Muscle of leg (tissue), 11 donors: ENCODE data around the gene CLCN7. TPM values are rescaled to one million over a fixed set of nuclear protein-coding genes. Genes with fewer than 3 reads are reported as not detected.

ENCODE experiments used
- DNase-seq: peaks from one replicate; pipeline ENCODE4 v3.0.0; 2013
- H3K27ac ChIP-seq: one replicate; pipeline ENCODE4 v1.5.1; 2013; ENCODE audit warnings: mild to moderate bottlenecking, low read length, control low read depth
- H3K27me3 ChIP-seq: one replicate; pipeline ENCODE4 v1.6.1; 2013; ENCODE audit warnings: low read length; ENCODE audit not compliant: control insufficient read depth, insufficient read depth
- H3K36me3 ChIP-seq: one replicate; pipeline ENCODE4 v1.6.1; 2013; ENCODE audit warnings: low read length; ENCODE audit not compliant: control insufficient read depth, insufficient read depth
- H3K4me1 ChIP-seq: one replicate; pipeline ENCODE4 v1.6.1; 2013; ENCODE audit warnings: low read length; ENCODE audit not compliant: control insufficient read depth, insufficient read depth
- H3K4me3 ChIP-seq: one replicate; pipeline ENCODE4 v1.5.1; 2013; ENCODE audit warnings: low read length, control low read depth
- H3K9me3 ChIP-seq: replicated peaks from 2 replicates; pipeline ENCODE4 v1.6.1; 2013; ENCODE audit warnings: low read depth, low read length; ENCODE audit not compliant: control insufficient read depth
- WGBS: methylation state at CpG from one replicate; pipeline ENCODE4 v1.1.5; 2013; ENCODE audit warnings: missing lambda C conversion rate; ENCODE audit not compliant: insufficient coverage; 5-methylcytosine and 5-hydroxymethylcytosine counted together
- polyA plus RNA-seq, 8 donors: library from polyadenylated mRNA; unstranded; fragments of 120-200 nt; gene quantifications; one replicate each; pipeline versions ENCODE4 v1.2.1 to v1.2.3, GENCODE V29; 2013; ENCODE audit warnings: inconsistent platforms in 1 of 8, low replicate concordance in 1 of 8; ENCODE audit not compliant: insufficient read length in 8 of 8, insufficient read depth in 1 of 8
- total RNA-seq: library from RNA; stranded (reverse); fragments of 120-200 nt; gene quantifications from one replicate; pipeline ENCODE4 v1.2.4, GENCODE V29; 2013

Gene CLCN7
- total and polyA plus RNA-seq, 9 donors: 18.8 to 43.3 (median 31.1) TPM

- WGBS: 84% methylated on average over 11 of the region's 30 CpGs
- peaks cover 26% of the 10 kb centered on the region for H3K4me1 ChIP-seq
- H3K27me3 ChIP-seq: no peaks in the 10 kb centered on the region
- no peak overlapping the region for H3K27ac ChIP-seq
- H3K36me3 ChIP-seq: peaks cover 35% of the 10 kb centered on the region
- DNase-seq: no peak
- H3K9me3 ChIP-seq: peaks cover 10% of the 10 kb centered on the region
- no peak overlapping the region for H3K4me3 ChIP-seq
These were observed 37.1 kb upstream of the CLCN7 start for GRCh38 chr16:1511662-1512569.

DNA sequence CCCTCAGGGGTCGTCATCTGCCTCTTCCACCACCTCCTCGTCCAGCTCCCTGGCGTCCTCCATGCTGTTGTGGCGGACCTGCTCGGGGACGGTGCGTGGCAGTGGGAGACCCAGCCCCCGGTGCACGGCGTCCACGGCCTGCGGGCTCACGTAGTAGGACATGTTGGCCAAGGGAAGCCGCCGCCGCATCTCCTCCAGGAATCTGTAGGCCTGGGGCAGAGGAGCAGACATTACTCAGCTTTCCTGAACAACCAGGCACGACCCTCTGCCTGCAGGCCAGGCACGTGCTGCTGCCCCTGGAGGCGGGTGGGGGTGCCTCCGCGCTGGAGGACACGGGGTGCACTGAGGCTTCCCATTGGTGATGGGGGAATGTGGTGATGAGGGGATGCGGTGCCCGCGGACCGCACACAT is 36.1 kb upstream of the CLCN7 start:
- no peak for DNase-seq
- Histone ChIP-seq H3K9me3 (peaks cover 10% of the 10 kb centered on the region), H3K4me1 (peaks cover 26% of the 10 kb centered on the region), H3K4me3 (no peak overlapping the region), H3K27ac (no peak overlapping the region), H3K27me3 (no peaks in the 10 kb centered on the region), H3K36me3 (peaks cover 44% of the 10 kb centered on the region)
- 81% methylated on average over 25 of the region's 26 CpGs for WGBS

GRCh38 chr16:1510272-1510671 is 35.4 kb upstream of the CLCN7 start:
- Histone ChIP-seq H3K4me1 (peaks cover 26% of the 10 kb centered on the region), H3K27ac (peak overlapping the region; percentile 86), H3K4me3 (no peak overlapping the region), H3K9me3 (peaks cover 10% of the 10 kb centered on the region), H3K27me3 (no peaks in the 10 kb centered on the region), H3K36me3 (peaks cover 48% of the 10 kb centered on the region)
- DNase-seq: no peak
- 76% methylated on average over 10 of the region's 10 CpGs for WGBS

DNA sequence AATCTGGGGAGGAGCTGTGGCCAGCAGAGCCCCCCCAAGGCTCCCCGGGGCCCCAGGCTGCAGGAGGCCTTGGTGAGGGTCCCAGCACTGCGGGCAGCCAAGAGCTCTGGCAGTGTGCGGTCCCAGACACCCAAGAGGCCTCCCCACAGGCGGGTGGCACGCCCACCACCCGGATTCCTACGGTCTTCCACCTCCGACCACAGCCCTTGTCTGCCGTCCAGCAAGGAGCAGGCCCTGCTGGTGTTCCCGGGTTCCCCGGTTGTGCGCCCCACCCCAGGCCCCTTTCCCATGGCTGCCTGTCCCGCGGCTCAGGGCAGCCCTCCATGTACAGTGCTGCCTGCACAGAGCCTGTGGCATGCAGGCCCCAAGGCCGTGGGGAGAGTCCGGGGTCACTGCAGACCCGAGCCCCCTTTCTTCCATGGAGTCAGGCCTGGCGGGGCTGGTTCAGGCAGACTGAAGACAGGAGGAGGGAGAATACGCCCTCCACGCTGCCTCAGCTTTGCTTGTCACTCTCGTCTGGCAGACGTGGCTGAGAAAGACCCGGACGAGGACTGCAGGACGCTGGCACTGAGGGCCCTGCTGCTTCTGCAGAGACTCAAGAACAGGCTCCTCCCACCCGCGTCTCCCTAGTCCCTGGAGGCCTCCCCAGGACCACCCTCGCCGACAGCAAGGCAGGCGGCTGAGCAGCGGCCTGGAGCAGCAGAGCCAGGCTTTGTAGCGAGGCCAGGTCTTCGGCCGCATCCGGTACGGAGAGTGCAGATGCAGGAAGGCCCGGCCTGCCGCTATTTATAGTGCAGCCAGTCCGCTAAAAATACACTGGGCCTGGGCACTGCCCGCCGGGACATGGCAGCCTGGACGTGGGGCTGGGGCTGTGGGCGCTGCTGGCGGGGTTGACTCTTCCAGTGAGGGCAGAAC is 34.7 kb upstream of the CLCN7 start:
- H3K9me3 ChIP-seq: peaks cover 4% of the 10 kb centered on the region
- H3K36me3 ChIP-seq: peaks cover 54% of the 10 kb centered on the region
- peak overlapping the region; percentile 86 for H3K27ac ChIP-seq
- no peak overlapping the region for H3K4me3 ChIP-seq
- peaks cover 26% of the 10 kb centered on the region for H3K4me1 ChIP-seq
- WGBS: 76% methylated on average over 42 of the region's 44 CpGs
- DNase-seq: peak; percentile 68
- no peaks in the 10 kb centered on the region for H3K27me3 ChIP-seq

DNA sequence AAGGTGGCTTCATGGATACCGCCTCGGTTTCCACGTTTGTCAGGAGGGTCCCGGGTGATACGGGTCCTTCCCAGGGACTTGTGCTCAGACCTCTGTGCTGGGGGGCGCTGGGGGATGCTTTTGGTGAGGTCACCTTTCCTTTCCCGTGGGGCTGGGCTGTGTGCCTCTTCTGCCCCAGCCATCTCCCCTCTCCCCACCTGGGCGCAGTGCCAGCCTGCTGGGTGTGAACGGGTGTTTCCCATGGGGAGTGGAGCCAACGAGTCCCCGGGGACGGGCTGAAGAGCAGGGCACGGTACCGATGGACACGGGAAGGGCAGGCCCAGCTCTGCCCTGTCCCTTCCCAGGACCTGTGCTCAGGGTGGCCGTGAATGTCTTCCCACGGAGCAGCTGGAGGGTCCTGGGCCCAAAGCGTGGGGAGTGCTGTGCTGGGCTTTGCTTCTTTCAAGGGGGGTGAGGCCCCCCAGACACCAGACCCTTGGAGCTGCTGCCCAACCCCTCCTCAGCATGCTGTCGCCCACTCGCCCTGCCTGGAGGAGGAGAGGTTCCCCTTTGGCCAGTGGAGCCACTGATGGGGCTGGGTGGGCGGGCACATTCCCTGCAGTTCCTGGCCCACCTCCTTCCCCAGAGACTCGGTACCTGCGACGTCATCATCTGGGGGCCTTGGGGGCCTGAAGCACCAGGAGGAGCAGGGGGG is 33.8 kb upstream of the CLCN7 start:
- H3K36me3 ChIP-seq: peaks cover 52% of the 10 kb centered on the region
- no peak overlapping the region for H3K4me3 ChIP-seq
- H3K4me1 ChIP-seq: peaks cover 26% of the 10 kb centered on the region
- no peaks in the 10 kb centered on the region for H3K9me3 ChIP-seq
- 79% methylated on average over 16 of the region's 24 CpGs for WGBS
- H3K27ac ChIP-seq: peak overlapping the region; percentile 74
- no peaks in the 10 kb centered on the region for H3K27me3 ChIP-seq
- no peak for DNase-seq

DNA sequence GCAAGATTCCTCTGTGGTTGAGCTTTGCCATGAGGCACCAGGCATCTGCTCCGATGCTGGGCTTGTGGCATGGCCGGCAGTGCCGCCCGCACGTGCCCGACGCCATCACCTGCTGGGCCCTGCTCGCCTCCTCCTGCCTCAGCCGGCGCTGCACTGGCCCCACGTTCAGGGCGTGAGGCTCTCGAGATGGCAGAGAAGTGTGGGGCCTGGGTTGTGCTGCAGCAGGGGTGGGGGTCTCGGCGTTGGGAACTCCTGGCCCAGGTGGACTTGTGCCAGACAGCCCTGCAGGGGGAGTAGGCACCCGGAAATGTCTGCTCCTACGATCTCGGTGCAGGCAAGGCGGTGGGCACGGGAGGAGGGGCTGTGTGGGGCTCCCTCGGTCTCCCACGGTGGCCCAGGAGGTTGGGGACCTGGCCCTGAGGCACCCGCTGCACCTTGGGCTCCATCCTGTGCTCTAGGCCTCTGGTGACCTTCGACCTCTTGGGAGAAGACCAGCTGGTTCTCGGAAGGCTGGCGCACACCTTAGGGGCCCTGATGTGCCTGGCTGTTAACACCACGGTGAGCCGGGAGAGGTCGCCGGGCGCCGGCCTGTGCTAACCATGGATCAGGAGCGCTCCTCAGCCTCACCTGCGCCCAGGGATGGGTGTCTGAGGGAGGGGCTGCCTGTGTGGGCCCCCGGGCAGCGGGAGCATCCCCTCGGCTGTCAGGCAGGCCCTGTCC is 31.8 kb upstream of the CLCN7 start:
- H3K36me3 ChIP-seq: peaks cover 72% of the 10 kb centered on the region
- H3K27ac ChIP-seq: no peak overlapping the region
- no peak overlapping the region for H3K4me3 ChIP-seq
- no peak for DNase-seq
- no peaks in the 10 kb centered on the region for H3K27me3 ChIP-seq
- H3K4me1 ChIP-seq: peaks cover 26% of the 10 kb centered on the region
- H3K9me3 ChIP-seq: no peaks in the 10 kb centered on the region
- 89% methylated on average over 32 of the region's 37 CpGs for WGBS

DNA sequence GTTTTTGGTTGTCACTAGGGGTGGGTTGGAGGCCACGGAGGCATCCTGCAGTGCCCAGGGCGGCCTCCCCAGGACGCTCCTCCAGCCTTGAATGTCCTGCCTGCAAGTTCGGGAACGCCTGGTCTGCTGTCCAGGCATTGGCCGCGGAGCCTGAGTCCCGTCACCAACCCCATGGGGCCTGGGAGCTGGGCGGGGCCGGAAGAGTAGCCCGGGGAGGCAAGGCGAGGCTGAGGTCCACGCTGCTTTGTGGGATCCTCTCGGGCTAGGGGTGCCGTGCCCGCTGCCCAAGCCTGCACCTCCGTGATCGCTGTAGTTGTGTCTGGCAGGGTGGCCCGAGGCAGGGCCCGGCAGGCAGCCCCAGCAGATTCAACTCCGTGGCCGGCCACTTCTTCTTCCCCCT is 31.1 kb upstream of the CLCN7 start:
- peaks cover 74% of the 10 kb centered on the region for H3K36me3 ChIP-seq

DNA sequence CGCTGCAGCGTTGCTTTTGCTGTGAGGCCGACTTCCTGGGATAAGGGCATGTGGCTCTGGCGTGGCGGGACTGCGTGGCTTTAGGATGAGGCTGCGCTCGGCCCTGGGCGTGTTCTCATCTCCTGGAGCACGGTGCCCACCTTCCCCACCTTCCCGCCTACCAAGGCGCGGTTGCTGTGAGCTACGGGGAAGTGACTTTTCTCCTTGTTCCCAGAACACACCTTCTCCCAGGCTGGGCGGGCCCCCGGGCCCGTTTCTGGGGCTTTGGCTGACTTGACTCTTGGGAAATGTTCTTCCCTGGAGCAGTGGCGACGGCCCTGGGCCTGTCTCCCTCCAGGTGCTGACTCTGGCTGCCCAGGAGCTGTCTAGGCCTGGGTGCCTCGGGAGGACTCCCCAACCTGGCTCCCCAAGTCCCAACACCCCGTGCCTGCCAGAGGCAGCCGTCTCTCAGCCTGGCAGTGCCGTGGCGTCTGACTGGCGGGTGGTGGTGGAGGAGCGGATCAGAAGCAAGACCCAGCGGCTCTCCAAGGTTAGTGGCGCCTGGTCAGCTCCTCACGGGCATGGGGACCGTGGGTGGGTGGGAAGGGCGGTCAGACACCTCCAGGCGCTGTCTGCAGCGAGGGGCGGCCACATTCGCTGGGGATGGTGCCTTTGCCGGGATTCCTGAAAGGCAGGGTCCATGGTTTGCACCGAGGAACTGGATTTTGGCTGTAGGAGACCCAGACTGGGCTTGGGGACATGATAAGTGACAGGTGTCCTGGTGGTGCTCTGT is 30.4 kb upstream of the CLCN7 start:
- no peaks in the 10 kb centered on the region for H3K27me3 ChIP-seq
- peaks cover 20% of the 10 kb centered on the region for H3K4me1 ChIP-seq
- H3K36me3 ChIP-seq: peaks cover 74% of the 10 kb centered on the region
- no peak for DNase-seq
- 95% methylated on average over 35 of the region's 37 CpGs for WGBS
- H3K4me3 ChIP-seq: no peak overlapping the region
- H3K9me3 ChIP-seq: no peaks in the 10 kb centered on the region
- H3K27ac ChIP-seq: no peak overlapping the region

More for the DNA sequence above, 31.1 kb upstream of the CLCN7 start:
- no peak overlapping the region for H3K27ac ChIP-seq
- 85% methylated on average over 14 of the region's 22 CpGs for WGBS
- H3K9me3 ChIP-seq: no peaks in the 10 kb centered on the region
- no peaks in the 10 kb centered on the region for H3K27me3 ChIP-seq
- H3K4me1 ChIP-seq: peaks cover 26% of the 10 kb centered on the region
- no peak overlapping the region for H3K4me3 ChIP-seq
- no peak for DNase-seq
